Subcutaneous abdominal adipose tissue (tissue), 5 donors: ENCODE results near the gene MAN2B1.

Source experiments
- H3K27ac ChIP-seq: one replicate; pipeline ENCODE4 v1.7.0; 2013; ENCODE audit warnings: low read depth, mild to moderate bottlenecking, inconsistent platforms, low read length, moderate library complexity
- H3K27me3 ChIP-seq, 5 donors: one replicate each; pipeline ENCODE4 v1.7.0; 2013; ENCODE audit warnings: low read length in 5 of 5, inconsistent platforms in 1 of 5; ENCODE audit not compliant: control insufficient read depth in 5 of 5, insufficient read depth in 4 of 5
- H3K36me3 ChIP-seq, 5 donors: one replicate each; pipeline ENCODE4 v1.7.0; 2013; ENCODE audit warnings: low read length in 5 of 5; ENCODE audit not compliant: control insufficient read depth in 5 of 5, insufficient read depth in 5 of 5
- H3K4me1 ChIP-seq, 5 donors: one replicate each; pipeline ENCODE4 v1.7.0; 2013; ENCODE audit warnings: low read length in 5 of 5, mild to moderate bottlenecking in 3 of 5, moderate library complexity in 1 of 5; ENCODE audit not compliant: control insufficient read depth in 5 of 5, insufficient read depth in 5 of 5
- H3K4me3 ChIP-seq, 5 donors: one replicate each; pipeline ENCODE4 v1.7.0; 2013; ENCODE audit warnings: low read length in 5 of 5, low read depth in 1 of 5
- H3K9ac ChIP-seq, 5 donors: one replicate each; pipeline ENCODE4 v1.7.0; 2013; ENCODE audit warnings: low read length in 5 of 5, mild to moderate bottlenecking in 4 of 5, moderate library complexity in 3 of 5
- H3K9me3 ChIP-seq, 5 donors: one replicate each; pipeline ENCODE4 v1.7.0; 2013; ENCODE audit warnings: low read length in 5 of 5; ENCODE audit not compliant: control insufficient read depth in 5 of 5
- donor health status: healthy.
- donor health status: healthy.
- donor health status: healthy.
- donor health status: healthy.
- donor health status: healthy.

The MAN2B1 gene

GRCh38 chr19:12676384-12676792 is 9.8 kb upstream of the MAN2B1 start:
- Histone ChIP-seq H3K9ac (no peak overlapping the region), H3K27ac (no peak overlapping the region), H3K27me3 (no peaks in the 10 kb centered on the region), H3K36me3 (peaks cover 0 to 73% (median 65%) of the 10 kb centered on the region in 5 donors), H3K4me1 (peaks cover 5 to 14% (median 13%) of the 10 kb centered on the region in 5 donors), H3K9me3 (no peaks in the 10 kb centered on the region), H3K4me3 (no peak overlapping the region)

GRCh38 chr19:12675940-12676339 is 9.4 kb upstream of the MAN2B1 start:
- peaks cover 0 to 73% (median 65%) of the 10 kb centered on the region in 5 donors for H3K36me3 ChIP-seq
- H3K27ac ChIP-seq, result no peak overlapping the region
- H3K4me1 ChIP-seq, result peaks cover 2 to 11% (median 10%) of the 10 kb centered on the region in 5 donors
- H3K9me3 ChIP-seq, result no peaks in the 10 kb centered on the region
- no peak overlapping the region for H3K4me3 ChIP-seq
- H3K27me3 ChIP-seq, result no peaks in the 10 kb centered on the region
- no peak overlapping the region for H3K9ac ChIP-seq

DNA sequence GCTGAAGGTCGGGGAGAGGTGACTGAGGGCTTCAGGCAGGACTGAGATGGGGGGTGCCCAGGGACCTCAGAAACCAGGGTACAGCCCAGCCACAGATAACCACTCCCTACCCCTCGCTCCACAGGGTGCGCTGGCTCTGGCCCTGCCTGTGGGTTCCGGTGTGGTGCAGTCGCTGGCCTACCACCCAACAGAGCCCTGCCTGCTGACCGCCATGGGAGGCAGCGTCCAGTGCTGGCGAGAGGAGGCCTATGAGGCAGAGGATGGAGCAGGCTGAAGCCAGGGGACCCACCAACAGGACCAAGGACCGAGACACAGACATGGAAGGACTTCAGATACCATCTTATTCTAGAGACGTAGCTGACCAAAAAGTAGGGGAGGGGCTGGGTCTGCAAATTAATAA is 8.9 kb upstream of the MAN2B1 start:
- Histone ChIP-seq H3K4me1 (peaks cover 5 to 14% (median 12%) of the 10 kb centered on the region in 5 donors), H3K4me3 (no peak overlapping the region), H3K27me3 (no peaks in the 10 kb centered on the region), H3K27ac (no peak overlapping the region), H3K9ac (no peak overlapping the region), H3K36me3 (peaks cover 0 to 73% (median 65%) of the 10 kb centered on the region in 5 donors), H3K9me3 (no peaks in the 10 kb centered on the region)

- H3K36me3 ChIP-seq, result peaks cover 0 to 56% (median 47%) of the 10 kb centered on the region in 5 donors
- no peaks in the 10 kb centered on the region for H3K27me3 ChIP-seq
- H3K4me3 ChIP-seq, result no peak overlapping the region
- no peaks in the 10 kb centered on the region for H3K9me3 ChIP-seq
- H3K27ac ChIP-seq, result no peak overlapping the region
- H3K9ac ChIP-seq, result no peak overlapping the region
- H3K4me1 ChIP-seq, result peaks cover 16 to 35% (median 30%) of the 10 kb centered on the region in 5 donors
Observed at GRCh38 chr19:12672744-12673143, 6.2 kb upstream of the MAN2B1 start.

- peak overlapping the region; percentile 97 for H3K27ac ChIP-seq
- H3K27me3 ChIP-seq, result no peaks in the 10 kb centered on the region
- H3K4me3 ChIP-seq, result peak overlapping the region; percentile 83 to 93 (median 90)
- peak overlapping the region; percentile 87 to 99 (median 98) for H3K9ac ChIP-seq
- H3K36me3 ChIP-seq, result peaks cover 0 to 34% (median 25%) of the 10 kb centered on the region in 5 donors
- H3K4me1 ChIP-seq, result peaks cover 23 to 55% (median 48%) of the 10 kb centered on the region in 5 donors
- H3K9me3 ChIP-seq, result no peaks in the 10 kb centered on the region
Observed at GRCh38 chr19:12670159-12670928, 3.8 kb upstream of the MAN2B1 start.

GRCh38 chr19:12669270-12670158 is 3.0 kb upstream of the MAN2B1 start:
- Histone ChIP-seq H3K4me3 (peak overlapping the region; percentile 83 to 93 (median 90)), H3K9ac (peak overlapping the region; percentile 87 to 99 (median 98)), H3K9me3 (no peaks in the 10 kb centered on the region), H3K27ac (peak overlapping the region; percentile 97), H3K27me3 (no peaks in the 10 kb centered on the region), H3K4me1 (peaks cover 23 to 64% (median 48%) of the 10 kb centered on the region in 5 donors), H3K36me3 (peaks cover 0 to 35% (median 23%) of the 10 kb centered on the region in 5 donors)

GRCh38 chr19:12668932-12669269 is 2.4 kb upstream of the MAN2B1 start:
- no peaks in the 10 kb centered on the region for H3K27me3 ChIP-seq
- H3K27ac ChIP-seq, result peak overlapping the region; percentile 97
- peak overlapping the region; percentile 87 to 99 (median 98) for H3K9ac ChIP-seq
- H3K9me3 ChIP-seq, result no peaks in the 10 kb centered on the region
- peak overlapping the region; percentile 82 to 93 (median 90) for H3K4me3 ChIP-seq
- H3K4me1 ChIP-seq, result peaks cover 23 to 67% (median 48%) of the 10 kb centered on the region in 5 donors
- H3K36me3 ChIP-seq, result peaks cover 0 to 32% (median 17%) of the 10 kb centered on the region in 5 donors

GRCh38 chr19:12668346-12668745 is 1.8 kb upstream of the MAN2B1 start:
- H3K27me3 ChIP-seq, result no peaks in the 10 kb centered on the region
- H3K4me1 ChIP-seq, result peaks cover 23 to 67% (median 48%) of the 10 kb centered on the region in 5 donors
- H3K27ac ChIP-seq, result peak overlapping the region; percentile 97
- H3K4me3 ChIP-seq, result peak overlapping the region; percentile 82 to 93 (median 90)
- H3K9me3 ChIP-seq, result no peaks in the 10 kb centered on the region
- H3K9ac ChIP-seq, result peak overlapping the region; percentile 35 to 99 (median 98)
- peaks cover 0 to 32% (median 16%) of the 10 kb centered on the region in 5 donors for H3K36me3 ChIP-seq

DNA sequence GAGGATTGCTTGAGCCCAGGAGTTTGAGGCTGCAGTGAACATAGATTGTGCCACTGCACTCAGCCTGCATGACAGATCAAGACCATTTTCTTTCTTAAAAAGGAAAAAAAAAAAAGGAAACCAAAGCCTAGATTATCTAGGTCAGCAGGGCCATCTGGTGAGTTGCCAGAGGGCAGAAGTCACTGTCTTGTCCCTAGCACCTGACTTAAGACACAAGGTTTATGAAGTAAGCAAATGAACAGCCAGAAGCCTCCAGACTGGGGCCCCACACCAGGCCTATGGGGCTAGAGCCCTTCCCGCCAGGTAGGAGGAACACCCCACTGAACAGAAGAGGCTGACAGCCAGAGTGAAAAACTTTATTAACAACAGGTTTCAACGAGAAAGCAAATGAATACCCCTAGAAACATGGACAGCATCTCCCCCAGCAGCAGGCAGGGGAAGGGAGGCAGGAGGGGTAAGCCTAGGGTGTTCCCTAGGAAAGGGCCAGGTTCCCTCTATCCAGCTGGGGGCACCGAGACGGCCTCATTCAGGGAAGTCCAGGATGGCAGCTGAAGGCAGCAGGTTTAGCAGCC is 1.3 kb upstream of the MAN2B1 start:
- H3K27ac ChIP-seq, result peak overlapping the region; percentile 97
- H3K9ac ChIP-seq, result peak overlapping the region in 4 of 5 donors; percentile 35 to 99 (median 98)
- no peaks in the 10 kb centered on the region for H3K9me3 ChIP-seq
- peaks cover 0 to 32% (median 15%) of the 10 kb centered on the region in 5 donors for H3K36me3 ChIP-seq
- H3K4me3 ChIP-seq, result peak overlapping the region in 4 of 5 donors; percentile 82 to 93 (median 88)
- no peaks in the 10 kb centered on the region for H3K27me3 ChIP-seq
- H3K4me1 ChIP-seq, result peaks cover 23 to 67% (median 48%) of the 10 kb centered on the region in 5 donors
